IPS-20b (cell line): ENCODE measurements around the gene TTLL1.

ENCODE experiments used
- H3K27ac ChIP-seq: one replicate; pipeline ENCODE4 v1.5.1; 2013; ENCODE audit warnings: low read length
- H3K27me3 ChIP-seq: 2 replicates; pipeline ENCODE4 v1.6.1; 2013; ENCODE audit warnings: mild to moderate bottlenecking, low read length, inconsistent platforms; ENCODE audit not compliant: insufficient read depth
- H3K36me3 ChIP-seq: 2 replicates; pipeline ENCODE4 v1.6.1; 2013; ENCODE audit warnings: low read depth, mild to moderate bottlenecking, inconsistent platforms, low read length, moderate library complexity; ENCODE audit not compliant: insufficient read depth
- H3K4me1 ChIP-seq: 2 replicates; pipeline ENCODE4 v1.6.1; 2013; ENCODE audit warnings: mild to moderate bottlenecking, control low read depth, inconsistent platforms, low read length, moderate library complexity; ENCODE audit not compliant: insufficient read depth
- H3K4me3 ChIP-seq: 2 replicates; pipeline ENCODE4 v1.5.1; 2013; ENCODE audit warnings: mild to moderate bottlenecking, low read length, inconsistent platforms
- H3K9ac ChIP-seq: 2 replicates; pipeline ENCODE4 v1.6.1; 2013; ENCODE audit warnings: low read depth, mild to moderate bottlenecking, inconsistent platforms, low read length, moderate library complexity
- H3K9me3 ChIP-seq: 2 replicates; pipeline ENCODE4 v1.6.1; 2013; ENCODE audit warnings: mild to moderate bottlenecking, low read depth, low read length, inconsistent platforms; ENCODE audit not compliant: insufficient read depth

Gene TTLL1

DNA sequence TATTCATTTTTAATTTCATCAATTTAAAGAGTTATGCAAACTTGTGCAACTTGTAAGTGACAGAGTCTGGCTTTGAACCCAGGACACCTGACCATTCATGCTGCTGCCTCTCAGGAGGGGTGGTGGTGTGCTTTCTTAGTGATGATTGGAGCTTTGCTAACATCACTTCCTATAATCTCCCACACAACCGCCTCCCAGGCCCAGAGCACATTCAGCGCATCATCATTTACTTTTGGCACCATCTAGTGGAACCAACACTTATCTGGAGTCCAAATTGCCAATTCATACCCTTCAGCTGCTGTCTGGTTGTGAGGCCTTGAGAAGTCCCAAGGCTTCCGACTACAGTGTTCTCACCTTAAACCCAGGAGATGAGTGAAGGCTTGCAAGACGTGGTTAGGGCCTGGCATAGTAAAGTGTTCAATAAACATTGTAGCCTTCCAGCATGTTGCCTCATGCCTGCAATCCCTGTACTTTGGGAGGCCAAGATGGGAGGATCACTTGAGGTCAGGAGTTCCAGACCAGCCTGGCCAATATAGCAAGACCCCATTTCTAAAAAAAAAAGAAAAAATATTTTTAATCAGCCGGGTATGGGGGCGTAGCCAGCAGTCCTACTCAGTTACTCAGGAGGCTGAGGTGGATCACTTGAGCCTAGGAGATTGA lies 1.1 kb upstream of the TTLL1 start:
- Histone ChIP-seq H3K9ac (no peak overlapping the region), H3K9me3 (no peaks in the 10 kb centered on the region), H3K27ac (no peak overlapping the region), H3K4me1 (no peaks in the 10 kb centered on the region), H3K4me3 (no peak overlapping the region), H3K27me3 (no peaks in the 10 kb centered on the region), H3K36me3 (no peaks in the 10 kb centered on the region)

DNA sequence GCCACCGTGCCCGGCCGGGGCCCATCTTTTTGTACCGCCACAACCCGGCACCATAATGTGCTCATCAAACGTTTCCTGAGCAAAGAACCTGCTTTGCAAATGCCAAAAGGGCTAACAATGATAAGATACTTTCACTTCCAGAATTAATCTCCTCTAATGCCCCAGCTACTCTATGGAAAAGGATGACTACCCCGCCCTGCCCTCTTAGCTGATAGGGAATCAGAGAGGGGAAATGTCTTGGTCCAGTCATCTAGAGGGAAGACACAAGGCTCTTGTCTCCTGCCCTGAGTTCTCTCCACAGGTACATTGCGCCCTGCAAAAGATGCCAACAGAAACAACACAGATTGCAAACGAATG lies 586 bp downstream of the TTLL1 start:
- no peaks in the 10 kb centered on the region for H3K36me3 ChIP-seq
- H3K27me3 ChIP-seq = no peaks in the 10 kb centered on the region
- H3K27ac ChIP-seq = no peak overlapping the region
- H3K9me3 ChIP-seq = no peaks in the 10 kb centered on the region
- H3K4me1 ChIP-seq = no peaks in the 10 kb centered on the region
- H3K4me3 ChIP-seq = peak overlapping the region; percentile 91
- peak overlapping the region; percentile 78; the same call in 1 of the 2 replicates for H3K9ac ChIP-seq

DNA sequence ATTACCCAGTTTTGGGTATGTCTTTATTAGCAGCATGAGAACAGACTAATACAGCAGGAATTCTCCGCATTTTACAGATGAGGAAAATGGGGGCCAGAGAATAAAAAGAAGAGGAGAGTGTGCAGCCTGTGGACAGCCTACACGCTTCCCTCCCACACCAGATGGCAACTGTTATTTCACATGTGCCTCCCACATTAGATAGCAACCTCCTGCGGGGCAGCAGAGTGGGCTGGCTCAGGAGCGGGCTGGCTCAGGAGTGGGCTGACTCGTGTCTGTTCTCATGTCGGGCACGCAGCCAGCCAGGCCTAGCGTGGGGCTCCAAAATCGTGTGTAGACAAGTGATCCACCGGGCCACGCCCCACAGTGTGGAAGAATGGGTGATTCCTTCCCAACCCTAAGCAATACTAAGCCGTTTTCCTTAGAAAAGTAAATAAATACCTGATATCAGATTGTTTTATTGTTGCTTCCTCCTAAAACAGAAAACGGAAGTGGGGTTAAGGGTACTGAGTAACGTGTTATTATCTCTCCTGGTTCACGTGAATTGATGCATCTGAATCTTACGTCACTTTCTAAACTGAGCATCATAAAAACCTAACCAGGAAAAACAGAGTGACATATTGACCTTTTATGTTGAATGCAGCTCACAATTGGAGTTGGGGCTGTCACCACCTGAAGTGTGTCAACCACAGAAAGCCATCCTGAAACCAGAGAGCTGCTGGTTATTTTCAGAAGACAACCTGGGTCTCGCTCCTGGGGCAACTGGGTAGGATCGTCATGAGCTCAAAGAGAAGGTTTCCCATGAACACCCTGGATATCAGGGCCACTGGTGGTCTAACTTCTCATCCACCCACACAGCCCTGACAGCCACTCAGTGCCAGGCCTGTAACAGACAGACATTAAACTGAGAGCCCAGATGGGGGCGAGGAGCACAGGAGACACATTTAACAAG lies 3.3 kb downstream of the TTLL1 start:
- no peaks in the 10 kb centered on the region for H3K27me3 ChIP-seq
- H3K4me3 ChIP-seq = no peak overlapping the region
- H3K9ac ChIP-seq = no peak overlapping the region
- no peaks in the 10 kb centered on the region for H3K4me1 ChIP-seq
- no peak overlapping the region for H3K27ac ChIP-seq
- no peaks in the 10 kb centered on the region for H3K36me3 ChIP-seq
- no peaks in the 10 kb centered on the region for H3K9me3 ChIP-seq

DNA sequence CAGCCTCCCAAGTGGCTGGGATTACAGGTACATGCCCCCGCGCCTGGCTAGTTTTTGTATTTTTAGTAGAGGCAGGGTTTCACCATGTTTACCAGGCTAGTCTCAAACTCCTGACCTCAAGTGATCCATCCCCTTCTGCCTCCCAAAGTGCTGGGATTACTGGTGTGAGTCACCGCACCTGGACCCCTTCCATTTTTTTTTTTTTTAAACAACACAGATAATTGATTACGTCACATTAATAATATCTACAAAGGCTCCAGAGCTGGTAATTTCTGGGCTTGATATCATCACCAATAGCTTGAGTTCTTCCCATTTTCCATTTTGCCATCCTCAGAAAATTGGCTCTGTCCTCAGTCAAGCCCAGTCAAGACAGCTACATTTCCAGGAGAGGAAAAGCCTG lies 7.2 kb downstream of the TTLL1 start:
- no peak overlapping the region for H3K4me3 ChIP-seq
- no peaks in the 10 kb centered on the region for H3K36me3 ChIP-seq
- no peaks in the 10 kb centered on the region for H3K4me1 ChIP-seq
- no peak overlapping the region for H3K9ac ChIP-seq
- H3K27me3 ChIP-seq = no peaks in the 10 kb centered on the region
- no peak overlapping the region for H3K27ac ChIP-seq
- no peaks in the 10 kb centered on the region for H3K9me3 ChIP-seq

DNA sequence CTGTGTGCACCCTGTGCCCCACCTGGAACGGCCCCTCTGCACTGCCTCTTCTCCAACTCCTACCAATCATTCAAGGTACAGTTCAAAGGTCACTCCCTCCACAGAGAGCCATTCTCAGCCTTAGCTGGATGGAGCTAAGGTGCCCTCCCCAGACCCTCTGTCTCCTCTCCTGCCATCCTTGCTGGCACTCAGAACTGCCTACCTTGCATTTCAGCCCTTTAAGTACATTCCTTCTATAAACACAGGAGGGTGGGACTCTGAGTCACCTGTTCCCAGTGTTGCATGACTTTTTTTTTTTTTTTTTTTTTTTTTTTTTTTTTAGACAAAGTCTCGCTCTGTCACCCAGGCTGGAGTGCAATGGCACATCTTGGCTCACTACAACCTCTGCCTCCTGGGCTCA lies 8.6 kb downstream of the TTLL1 start:
- Histone ChIP-seq H3K9ac (no peak overlapping the region), H3K36me3 (no peaks in the 10 kb centered on the region), H3K27ac (no peak overlapping the region), H3K9me3 (no peaks in the 10 kb centered on the region), H3K4me1 (no peaks in the 10 kb centered on the region), H3K27me3 (no peaks in the 10 kb centered on the region), H3K4me3 (no peak overlapping the region)

DNA sequence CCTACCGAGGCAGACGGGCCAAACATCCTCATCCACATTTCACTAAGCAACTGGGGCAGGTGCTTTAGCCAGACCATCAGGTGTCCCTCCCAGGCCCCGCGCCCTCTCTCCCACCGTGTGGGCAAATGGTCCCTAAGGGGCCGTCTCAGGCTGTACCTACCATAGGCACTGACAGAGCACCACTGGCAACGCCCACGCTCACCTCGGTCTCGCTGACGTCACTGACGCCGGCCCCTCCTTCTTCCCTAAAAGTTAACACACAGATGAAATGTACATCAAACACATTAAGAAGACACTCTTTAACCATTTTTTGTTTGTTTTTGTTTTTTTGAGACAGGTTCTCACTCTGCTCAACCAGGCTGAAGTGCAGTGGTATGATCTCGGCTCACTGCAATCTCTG lies 9.4 kb downstream of the TTLL1 start:
- Histone ChIP-seq H3K36me3 (no peaks in the 10 kb centered on the region), H3K9me3 (no peaks in the 10 kb centered on the region), H3K27me3 (no peaks in the 10 kb centered on the region), H3K4me3 (no peak overlapping the region), H3K27ac (no peak overlapping the region), H3K9ac (no peak overlapping the region), H3K4me1 (no peaks in the 10 kb centered on the region)

DNA sequence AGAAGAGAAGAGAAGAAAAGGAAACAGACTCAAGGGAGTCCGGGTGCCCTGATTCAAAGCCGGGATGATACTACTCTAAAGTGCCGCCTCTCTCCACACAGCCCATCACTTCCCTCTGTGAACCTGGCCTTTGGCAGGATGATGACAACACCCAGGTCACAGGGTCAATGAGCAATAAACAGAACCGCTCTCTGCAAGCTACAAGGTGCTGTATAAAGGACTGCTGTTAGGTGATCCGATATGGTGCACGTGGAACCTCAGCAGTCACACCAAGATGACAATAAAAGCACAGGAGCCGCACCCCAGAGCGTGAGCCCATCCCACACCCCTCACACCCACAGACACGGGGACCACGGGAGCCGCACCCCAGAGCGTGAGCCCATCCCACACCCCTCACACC lies 10.7 kb downstream of the TTLL1 start:
- no peak overlapping the region for H3K4me3 ChIP-seq
- no peak overlapping the region for H3K9ac ChIP-seq
- no peak overlapping the region for H3K27ac ChIP-seq
- H3K36me3 ChIP-seq = no peaks in the 10 kb centered on the region
- no peaks in the 10 kb centered on the region for H3K4me1 ChIP-seq
- H3K27me3 ChIP-seq = no peaks in the 10 kb centered on the region
- H3K9me3 ChIP-seq = no peaks in the 10 kb centered on the region

DNA sequence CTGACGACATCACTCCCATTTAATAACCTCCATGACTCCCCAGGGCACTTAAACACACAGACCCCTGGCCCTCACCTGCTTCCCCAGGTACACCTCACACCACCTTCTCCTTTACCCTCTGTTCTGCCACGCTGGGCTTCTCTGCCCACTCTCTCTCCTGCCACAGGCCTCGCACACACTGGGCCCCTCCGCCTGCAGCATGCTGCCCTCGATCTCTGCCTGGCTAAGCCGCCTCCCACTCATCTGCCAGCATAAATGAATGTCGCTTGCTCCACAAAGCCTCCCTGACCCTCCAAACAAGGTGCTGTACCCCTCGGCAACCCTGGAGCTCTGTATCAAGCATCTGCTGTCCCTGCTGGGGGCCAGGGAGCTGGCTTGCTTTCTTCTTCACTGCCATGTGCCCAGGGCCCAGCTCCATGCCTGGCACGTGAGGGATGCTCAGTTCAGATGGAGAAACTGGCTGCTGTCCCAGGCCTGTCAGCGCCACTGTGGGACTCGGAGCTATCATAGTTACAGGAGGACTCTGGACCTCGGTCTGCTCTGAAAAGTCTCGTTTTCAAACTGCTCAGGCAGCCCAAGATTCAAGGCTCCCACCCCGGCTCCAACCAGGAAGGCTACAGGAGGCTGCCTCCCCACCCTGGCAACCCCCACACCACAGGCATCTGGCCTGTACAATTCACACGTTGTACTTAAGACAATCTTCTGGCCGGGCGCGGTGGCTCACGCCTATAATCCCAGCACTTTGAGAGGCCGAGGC lies 11.9 kb downstream of the TTLL1 start:
- Histone ChIP-seq H3K27me3 (no peaks in the 10 kb centered on the region), H3K36me3 (no peaks in the 10 kb centered on the region), H3K27ac (no peak overlapping the region), H3K9me3 (no peaks in the 10 kb centered on the region), H3K4me1 (no peaks in the 10 kb centered on the region), H3K9ac (no peak overlapping the region), H3K4me3 (no peak overlapping the region)

DNA sequence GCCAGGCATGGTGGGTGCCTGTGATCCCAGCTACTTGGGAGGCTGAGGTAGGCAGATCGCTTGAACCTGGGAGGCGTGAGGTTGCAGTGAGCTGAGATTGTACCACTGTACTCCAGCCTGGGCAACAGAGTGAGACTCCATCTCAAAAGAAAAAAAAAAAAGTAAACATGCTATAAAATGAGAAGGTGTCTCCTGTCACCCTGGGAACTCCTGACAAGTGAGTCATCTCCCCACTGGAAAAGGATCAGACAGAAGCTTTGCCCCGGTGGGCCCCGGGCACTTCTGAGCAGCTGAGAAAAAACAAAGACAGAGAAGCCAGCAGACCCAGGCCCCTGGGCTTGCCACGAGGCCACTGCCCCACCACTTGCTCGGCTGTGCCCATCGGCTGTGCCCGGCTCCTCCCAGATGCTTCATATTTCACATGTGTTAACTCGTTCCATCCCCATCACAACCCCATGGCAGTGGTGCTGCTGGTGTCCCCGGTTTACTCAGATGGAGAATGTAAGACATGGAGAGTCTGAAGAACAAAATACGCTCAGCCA lies 22.3 kb downstream of the TTLL1 start:
- H3K27me3 ChIP-seq = no peaks in the 10 kb centered on the region
- H3K9me3 ChIP-seq = no peaks in the 10 kb centered on the region
- no peak overlapping the region for H3K9ac ChIP-seq
- no peaks in the 10 kb centered on the region for H3K4me1 ChIP-seq
- no peak overlapping the region for H3K4me3 ChIP-seq
- no peak overlapping the region for H3K27ac ChIP-seq
- H3K36me3 ChIP-seq = no peaks in the 10 kb centered on the region

DNA sequence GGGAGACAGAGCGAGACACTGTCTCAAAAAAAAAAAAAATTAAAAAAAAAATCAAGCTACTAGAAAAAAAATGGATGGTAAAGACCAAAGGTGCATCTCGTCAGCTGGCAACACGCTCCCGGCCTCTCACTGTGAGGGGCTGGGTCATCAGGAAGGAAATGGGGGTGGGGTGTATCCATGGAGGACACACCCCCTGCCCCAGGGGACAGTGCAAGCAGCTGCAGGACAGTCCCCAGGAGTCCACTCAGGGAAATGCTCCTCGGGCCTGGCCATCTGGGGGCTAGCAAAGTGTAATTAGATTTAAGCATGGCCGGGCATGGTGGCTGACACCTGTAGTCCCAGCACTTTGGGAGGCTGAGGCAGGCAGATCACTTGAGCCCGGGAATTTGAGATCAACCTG lies 23.1 kb downstream of the TTLL1 start:
- H3K27ac ChIP-seq = no peak overlapping the region
- H3K4me3 ChIP-seq = no peak overlapping the region
- H3K27me3 ChIP-seq = no peaks in the 10 kb centered on the region
- no peaks in the 10 kb centered on the region for H3K36me3 ChIP-seq
- no peaks in the 10 kb centered on the region for H3K9me3 ChIP-seq
- H3K4me1 ChIP-seq = no peaks in the 10 kb centered on the region
- H3K9ac ChIP-seq = no peak overlapping the region

DNA sequence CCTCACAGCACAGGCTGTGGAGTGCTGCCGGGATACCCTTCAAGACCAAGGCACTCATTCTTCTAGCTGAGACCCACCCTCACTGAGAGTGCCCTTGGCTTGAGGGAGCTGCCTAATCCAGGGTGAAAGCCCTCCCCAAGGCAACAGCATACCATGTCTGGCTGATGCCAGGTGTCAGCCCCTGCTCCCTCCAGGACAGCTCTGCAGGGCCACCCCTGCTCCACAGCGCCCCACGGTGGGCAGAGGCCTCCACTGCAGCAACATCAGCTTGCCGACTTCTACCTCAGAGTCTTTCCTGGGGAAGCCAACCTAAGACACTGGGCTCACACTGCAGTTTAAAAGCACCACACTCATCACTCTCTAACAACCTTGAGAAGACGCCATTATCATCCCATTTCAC lies 29.0 kb downstream of the TTLL1 start:
- Histone ChIP-seq H3K27ac (no peak overlapping the region), H3K4me1 (no peaks in the 10 kb centered on the region), H3K4me3 (no peak overlapping the region), H3K9me3 (no peaks in the 10 kb centered on the region), H3K36me3 (no peaks in the 10 kb centered on the region), H3K27me3 (no peaks in the 10 kb centered on the region), H3K9ac (no peak overlapping the region)
